ENCODE measurements around the gene C18orf54.

Gene C18orf54

GRCh38 chr18:54387631-54388030, 29.9 kb downstream of the C18orf54 start:
- no peak for DNase-seq

DNA sequence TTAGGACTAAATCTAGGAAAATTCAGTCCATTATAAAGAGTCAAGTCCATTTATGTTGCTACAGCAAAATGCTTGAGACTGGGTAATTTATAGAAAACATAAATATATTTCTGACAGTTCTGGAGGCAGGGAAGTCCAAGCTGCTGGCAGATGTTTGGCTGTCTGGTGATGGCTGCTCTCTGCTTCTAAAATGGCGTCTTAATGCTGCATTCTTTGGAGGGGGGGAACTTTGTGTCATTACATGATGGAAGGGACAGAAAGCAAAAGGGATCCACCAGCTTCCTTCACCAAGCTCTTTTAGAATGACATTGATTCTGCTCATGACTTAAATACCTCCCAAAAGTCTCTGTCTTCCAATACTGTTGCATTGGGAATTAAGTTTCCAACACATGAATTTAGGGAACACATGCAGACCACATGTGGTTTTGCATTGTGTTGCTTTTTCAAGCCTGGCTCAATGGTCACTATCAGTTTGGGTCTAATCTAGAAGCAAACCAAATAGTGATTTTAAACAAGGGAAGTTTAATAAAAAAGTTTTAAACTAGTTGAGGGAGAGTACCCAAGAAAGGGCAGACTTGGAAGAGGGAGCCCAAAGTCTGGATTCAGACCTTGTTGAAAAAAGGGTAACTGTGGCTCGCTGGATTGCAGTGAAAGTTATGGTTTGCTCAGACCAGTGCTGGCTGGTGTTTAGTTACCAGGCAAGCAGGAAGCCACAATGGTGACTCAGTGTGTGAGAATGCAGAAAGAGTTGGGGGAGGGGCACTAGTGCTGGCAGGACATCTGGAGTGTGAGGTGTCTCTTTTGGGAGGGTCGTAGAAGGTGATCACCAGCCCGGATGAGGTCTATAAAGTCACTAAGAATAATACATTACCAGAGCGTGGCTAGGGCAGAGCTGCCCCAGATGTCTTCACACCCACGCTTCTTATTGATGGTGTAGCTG, 30.8 kb downstream of the C18orf54 start:
- DNase-seq, result peak; percentile 23

DNA sequence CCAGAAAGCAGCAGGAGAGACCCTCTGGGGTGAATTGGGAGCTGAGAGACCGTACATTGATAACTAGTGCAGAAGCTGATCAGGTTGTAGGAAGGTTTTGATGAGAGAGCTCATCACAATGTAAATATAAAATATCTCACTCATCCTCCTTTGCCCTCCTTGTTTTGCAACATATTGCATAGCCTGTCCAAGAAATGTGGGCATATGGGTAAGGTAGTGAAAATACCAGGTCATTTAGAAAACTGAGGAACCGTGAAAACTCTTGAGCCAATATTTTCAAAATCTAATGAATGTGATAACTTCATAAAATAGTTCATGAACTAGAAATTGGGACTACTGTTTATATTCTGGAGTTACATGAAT, 31.4 kb downstream of the C18orf54 start:
- no peak for DNase-seq

GRCh38 chr18:54390838-54391237, 33.1 kb downstream of the C18orf54 start:
- DNase-seq, result no peak

- DNase-seq, result no peak
Measured at GRCh38 chr18:54392543-54393023, 34.9 kb downstream of the C18orf54 start.

GRCh38 chr18:54393648-54394294, 36.1 kb downstream of the C18orf54 start:
- no peak for DNase-seq

DNA sequence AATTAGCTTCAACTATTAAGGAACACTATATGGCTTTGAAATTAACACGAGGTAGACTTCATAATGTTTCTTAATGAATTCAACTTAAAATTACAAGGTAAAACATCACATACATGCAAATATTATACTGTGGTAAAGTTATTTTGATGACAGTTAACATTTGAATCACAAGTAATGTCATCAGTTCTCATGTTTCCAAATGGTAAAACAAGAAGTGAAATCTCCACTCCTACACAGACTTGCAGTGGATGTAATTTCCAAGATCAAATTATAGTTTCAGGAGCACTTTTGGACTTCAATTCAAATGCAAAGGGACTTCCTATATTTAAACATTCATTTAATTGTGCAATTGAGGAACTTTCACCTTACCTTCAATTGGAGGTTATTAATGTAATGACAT, 39.1 kb downstream of the C18orf54 start:
- DNase-seq, result no peak

- DNase-seq, result no peak
Measured at GRCh38 chr18:54405290-54405689, 47.6 kb downstream of the C18orf54 start.

DNA sequence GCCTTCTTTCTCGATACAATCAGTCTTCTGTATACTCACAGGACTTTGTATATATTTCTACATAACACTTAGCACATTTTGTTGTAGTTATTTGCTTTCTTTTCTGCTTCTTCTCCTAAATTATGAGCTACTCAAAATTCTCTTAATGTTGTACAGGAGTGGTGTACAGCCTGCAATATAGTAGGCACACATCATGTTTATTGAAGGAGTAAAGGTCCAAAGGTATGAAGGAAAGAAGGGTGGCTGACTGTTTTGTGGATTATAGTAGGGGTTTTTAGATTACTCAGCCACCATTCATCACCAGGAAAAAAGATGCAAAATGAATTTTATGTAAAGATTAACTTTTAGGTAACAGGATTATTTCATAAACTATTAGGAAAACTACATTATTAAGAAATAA, 54.1 kb downstream of the C18orf54 start:
- no peak for DNase-seq

DNA sequence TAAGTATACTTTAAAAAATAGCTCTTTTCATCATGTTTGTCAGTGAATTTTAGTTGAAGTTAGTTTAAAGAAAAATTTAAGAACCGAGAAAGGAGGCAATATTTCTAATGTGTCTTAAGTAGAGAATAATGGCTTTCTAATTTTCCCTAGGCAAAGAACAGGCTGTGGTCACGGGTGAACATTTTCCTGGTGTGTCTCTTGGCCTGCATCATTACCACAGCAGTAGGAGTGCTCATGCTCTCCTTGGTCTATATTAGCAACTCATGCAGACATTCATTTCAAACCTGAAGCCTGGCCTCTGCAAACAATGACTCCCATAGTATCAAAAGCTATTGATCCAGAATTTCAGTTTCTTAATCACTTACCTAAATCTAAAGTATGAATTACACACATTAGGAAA, 57.4 kb downstream of the C18orf54 start:
- no peak for DNase-seq

DNA sequence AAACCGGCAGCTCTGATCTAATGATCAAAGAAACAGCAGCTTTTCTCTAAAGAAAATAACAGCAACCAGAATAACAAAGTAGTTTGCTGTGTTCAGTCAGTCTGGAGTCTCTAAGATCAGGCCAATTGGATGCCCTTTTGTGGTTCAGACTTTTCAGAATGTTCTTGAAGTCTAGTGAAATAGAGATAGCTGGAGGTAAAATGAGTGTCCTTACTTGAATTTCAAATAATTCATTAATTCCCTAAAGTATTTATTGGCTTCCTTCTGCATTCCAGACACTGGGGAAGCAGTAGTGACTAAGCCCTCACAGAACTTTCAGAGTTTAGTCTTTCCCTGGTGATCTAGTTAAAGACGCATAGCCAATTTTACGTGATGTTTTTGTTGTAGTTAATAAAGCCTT, 58.7 kb downstream of the C18orf54 start:
- no peak for DNase-seq

- DNase-seq, result no peak
Measured at GRCh38 chr18:54423831-54424230, 66.1 kb downstream of the C18orf54 start.

GRCh38 chr18:54426085-54426665, 68.5 kb downstream of the C18orf54 start:
- DNase-seq, result no peak

Data from stimulated activated CD4-positive, alpha-beta T cell treated with anti-CD3 and anti-CD28 coated beads, Interleukin-4, amount 100 ng/mL, for 24 hours (primary cell).